T follicular helper cell (primary cell): ENCODE measurements around the gene KCNJ5.

ENCODE experiments used
- DNase-seq: peaks from one replicate; pipeline ENCODE4 v3.0.0-alpha.2; 2020; ENCODE audit warnings: low read depth
- total RNA-seq, 2 experiments: gene quantifications; one replicate each; lab custom pipeline; 2026; lab: John Stamatoyannopoulos, UW

Gene KCNJ5
- 0 to 0.04 reads per million in 2 experiments for total RNA-seq

- no peak for DNase-seq
Measured at GRCh38 chr11:128890543-128891368, at the start of gene KCNJ5. KCNJ5 (plus strand) TSS chr11:128891356; CDS start chr11:128911274, 19,918 bp downstream.

- no peak for DNase-seq
Measured at GRCh38 chr11:128841461-128842072, 49.6 kb upstream of the KCNJ5 start.

GRCh38 chr11:128843198-128843785 is 47.9 kb upstream of the KCNJ5 start:
- DNase-seq = no peak

GRCh38 chr11:128845334-128845780 is 45.8 kb upstream of the KCNJ5 start:
- DNase-seq = no peak

GRCh38 chr11:128846985-128847384 is 44.2 kb upstream of the KCNJ5 start:
- no peak for DNase-seq

GRCh38 chr11:128848815-128849455 is 42.2 kb upstream of the KCNJ5 start:
- DNase-seq = peak; percentile 43

- no peak for DNase-seq
Measured at GRCh38 chr11:128852327-128853023, 38.7 kb upstream of the KCNJ5 start.

- no peak for DNase-seq
Measured at GRCh38 chr11:128853559-128853958, 37.6 kb upstream of the KCNJ5 start.

- DNase-seq = no peak
Measured at GRCh38 chr11:128854841-128855240, 36.3 kb upstream of the KCNJ5 start.

GRCh38 chr11:128856241-128856640 is 34.9 kb upstream of the KCNJ5 start:
- no peak for DNase-seq

GRCh38 chr11:128857341-128857740 is 33.8 kb upstream of the KCNJ5 start:
- no peak for DNase-seq

- DNase-seq = peak; percentile 58
Measured at GRCh38 chr11:128859563-128860441, 31.4 kb upstream of the KCNJ5 start.

GRCh38 chr11:128860571-128861361 is 30.4 kb upstream of the KCNJ5 start:
- no peak for DNase-seq

- DNase-seq = no peak
Measured at GRCh38 chr11:128862406-128862805, 28.8 kb upstream of the KCNJ5 start.

GRCh38 chr11:128862908-128863660 is 28.1 kb upstream of the KCNJ5 start:
- no peak for DNase-seq

- DNase-seq = no peak
Measured at GRCh38 chr11:128865490-128865889, 25.7 kb upstream of the KCNJ5 start.

GRCh38 chr11:128867277-128867676 is 23.9 kb upstream of the KCNJ5 start, which contains the start of gene KCNJ1:
KCNJ1 (minus strand) TSS chr11:128867296; CDS start chr11:128840243, 27,053 bp downstream.
- no peak for DNase-seq

GRCh38 chr11:128868841-128869671 is 22.1 kb upstream of the KCNJ5 start:
- DNase-seq = no peak
